HFF-Myc (cell line): ENCODE data around the gene TYW1B.
"Not testable (repeated sequence)": the region's sequence is repeated elsewhere in the genome, so short reads cannot be mapped to it uniquely, and the experiment has no call there.

Experiments used
- DNase-seq: peaks from one replicate; pipeline ENCODE4 v3.0.0-alpha.2; 2011; ENCODE audit warnings: low read depth; ENCODE audit errors: extremely low read depth
- H3K4me3 ChIP-seq: replicated peaks from 2 replicates; pipeline ENCODE4 v1.5.1; 2011; ENCODE audit warnings: low read depth, mild to moderate bottlenecking, control low read depth, low read length
- CTCF ChIP-seq: IDR thresholded peaks from 2 replicates; pipeline ENCODE4 v1.5.1; 2012; ENCODE audit warnings: mild to moderate bottlenecking, low read depth, low read length, control low read depth; ENCODE audit errors: missing control alignments

TYW1B gene

GRCh38 chr7:72635273-72635908, 192.6 kb downstream of the TYW1B start:
- not testable (repeated sequence) for H3K4me3 ChIP-seq, DNase-seq
- peak; percentile 21 for TF ChIP-seq CTCF

GRCh38 chr7:72632765-72633292, 195.2 kb downstream of the TYW1B start:
- H3K4me3 ChIP-seq, DNase-seq: not testable (repeated sequence)

GRCh38 chr7:72628375-72628774, 199.6 kb downstream of the TYW1B start:
- not testable (repeated sequence) for DNase-seq, H3K4me3 ChIP-seq

GRCh38 chr7:72626428-72627011, 201.5 kb downstream of the TYW1B start:
- not testable (repeated sequence) for H3K4me3 ChIP-seq

GRCh38 chr7:72625721-72626423, 202.1 kb downstream of the TYW1B start:
- DNase-seq, H3K4me3 ChIP-seq: not testable (repeated sequence)

More at GRCh38 chr7:72626428-72627011, 201.5 kb downstream of the TYW1B start:
- not testable (repeated sequence) for DNase-seq

GRCh38 chr7:72622532-72622931, 205.5 kb downstream of the TYW1B start:
- no peak for DNase-seq
- no peak for TF ChIP-seq CTCF
- no peak overlapping the region for H3K4me3 ChIP-seq

- DNase-seq = not testable (repeated sequence)
These were observed 206.2 kb downstream of the TYW1B start for GRCh38 chr7:72621761-72622187.

GRCh38 chr7:72620923-72621322, 207.1 kb downstream of the TYW1B start:
- H3K4me3 ChIP-seq, DNase-seq: not testable (repeated sequence)

More at GRCh38 chr7:72621761-72622187, 206.2 kb downstream of the TYW1B start:
- not testable (repeated sequence) for H3K4me3 ChIP-seq

- H3K4me3 ChIP-seq, DNase-seq: not testable (repeated sequence)
These were observed 209.4 kb downstream of the TYW1B start for GRCh38 chr7:72618435-72619180.

- DNase-seq, H3K4me3 ChIP-seq: not testable (repeated sequence)
These were observed 218.2 kb downstream of the TYW1B start for GRCh38 chr7:72609761-72610160.

- H3K4me3 ChIP-seq, DNase-seq: not testable (repeated sequence)
These were observed 220.0 kb downstream of the TYW1B start for GRCh38 chr7:72607988-72608387.

GRCh38 chr7:72605863-72606431, 222.1 kb downstream of the TYW1B start:
- DNase-seq, H3K4me3 ChIP-seq: not testable (repeated sequence)

GRCh38 chr7:72604771-72605611, 223.0 kb downstream of the TYW1B start:
- not testable (repeated sequence) for DNase-seq, H3K4me3 ChIP-seq

- not testable (repeated sequence) for H3K4me3 ChIP-seq, DNase-seq
These were observed 224.5 kb downstream of the TYW1B start for GRCh38 chr7:72603476-72603875.
